A549 (cell line): ENCODE measurements around the gene NT5C2.

Experiments
- BHLHE40 ChIP-seq: IDR thresholded peaks from 2 replicates; pipeline ENCODE4 v1.6.1; 2012; ENCODE audit warnings: low read depth, low read length, inconsistent platforms
- CBX2 ChIP-seq: fragments of 200-600 bp; sonication (generic); IDR thresholded peaks from 2 replicates; pipeline ENCODE4 v1.6.1; 2016; ENCODE audit warnings: low read depth, mild to moderate bottlenecking, borderline replicate concordance
- CHD2 ChIP-seq: fragments of 150-350 bp; IDR thresholded peaks from 2 replicates; pipeline ENCODE4 v1.6.1; 2014; ENCODE audit warnings: low read length; ENCODE audit not compliant: partially characterized antibody
- CHD4 ChIP-seq: fragments of 200-600 bp; sonication (generic); IDR thresholded peaks from 2 replicates; pipeline ENCODE4 v1.6.1; 2016; ENCODE audit warnings: antibody characterized with exemption, mild to moderate bottlenecking, borderline replicate concordance
- EHMT2 ChIP-seq: fragments of 200-600 bp; sonication (generic); IDR thresholded peaks from 2 replicates; pipeline ENCODE4 v1.6.1; 2016; ENCODE audit warnings: antibody characterized with exemption, low read depth, mild to moderate bottlenecking, moderate library complexity
- EP300 ChIP-seq, 2 experiments: fragments of >200 bp; sonication (Bioruptor Twin); formaldehyde crosslinking; IDR thresholded peaks; 2 replicates in 1 of 2; 3 replicates in 1 of 2; pipeline ENCODE4 v1.6.1; 2016 to 2017
- HDAC2 ChIP-seq: fragments of 200-600 bp; sonication (generic); IDR thresholded peaks from 2 replicates; pipeline ENCODE4 v1.6.1; 2016
- MAFK ChIP-seq: fragments of 450-650 bp; IDR thresholded peaks from 2 replicates; pipeline ENCODE4 v1.6.1; 2014; ENCODE audit not compliant: partially characterized antibody
- POLR2A ChIP-seq: IDR thresholded peaks from 2 replicates; pipeline ENCODE4 v1.6.1; 2012; ENCODE audit warnings: mild to moderate bottlenecking, low read length
- RCOR1 ChIP-seq: fragments of 150-350 bp; IDR thresholded peaks from 2 replicates; pipeline ENCODE4 v1.6.1; 2014; ENCODE audit warnings: antibody characterized with exemption, low read length, low read depth
- RFX5 ChIP-seq: fragments of 450-650 bp; IDR thresholded peaks from 2 replicates; pipeline ENCODE4 v1.7.1; 2014; ENCODE audit warnings: antibody characterized with exemption, mild to moderate bottlenecking, moderate library complexity
- USF2 ChIP-seq: fragments of 450-650 bp; IDR thresholded peaks from 2 replicates; pipeline ENCODE4 v1.6.1; 2014; ENCODE audit warnings: antibody characterized with exemption
- ZC3H11A ChIP-seq: fragments of 450-650 bp; IDR thresholded peaks from 2 replicates; pipeline ENCODE4 v1.6.1; 2014; ENCODE audit warnings: antibody characterized with exemption, mild to moderate bottlenecking
- TF ChIP-seq, protein P1 (sequence below): fragments of >200 bp; sonication (Bioruptor Twin); formaldehyde crosslinking; IDR thresholded peaks from 3 replicates; pipeline ENCODE4 v1.5.1; 2016

- TF ChIP-seq, protein P1, sequence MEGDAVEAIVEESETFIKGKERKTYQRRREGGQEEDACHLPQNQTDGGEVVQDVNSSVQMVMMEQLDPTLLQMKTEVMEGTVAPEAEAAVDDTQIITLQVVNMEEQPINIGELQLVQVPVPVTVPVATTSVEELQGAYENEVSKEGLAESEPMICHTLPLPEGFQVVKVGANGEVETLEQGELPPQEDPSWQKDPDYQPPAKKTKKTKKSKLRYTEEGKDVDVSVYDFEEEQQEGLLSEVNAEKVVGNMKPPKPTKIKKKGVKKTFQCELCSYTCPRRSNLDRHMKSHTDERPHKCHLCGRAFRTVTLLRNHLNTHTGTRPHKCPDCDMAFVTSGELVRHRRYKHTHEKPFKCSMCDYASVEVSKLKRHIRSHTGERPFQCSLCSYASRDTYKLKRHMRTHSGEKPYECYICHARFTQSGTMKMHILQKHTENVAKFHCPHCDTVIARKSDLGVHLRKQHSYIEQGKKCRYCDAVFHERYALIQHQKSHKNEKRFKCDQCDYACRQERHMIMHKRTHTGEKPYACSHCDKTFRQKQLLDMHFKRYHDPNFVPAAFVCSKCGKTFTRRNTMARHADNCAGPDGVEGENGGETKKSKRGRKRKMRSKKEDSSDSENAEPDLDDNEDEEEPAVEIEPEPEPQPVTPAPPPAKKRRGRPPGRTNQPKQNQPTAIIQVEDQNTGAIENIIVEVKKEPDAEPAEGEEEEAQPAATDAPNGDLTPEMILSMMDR, result no peak
- no peak for TF ChIP-seq MAFK
- no peak for TF ChIP-seq POLR2A
- TF ChIP-seq CHD2, result no peak
- no peak for TF ChIP-seq EHMT2
- no peak for TF ChIP-seq CBX2
- TF ChIP-seq USF2, result no peak
- TF ChIP-seq RFX5, result no peak
- TF ChIP-seq EP300 (IDR thresholded peaks at IDR 0.05), result no peak
- no peak for TF ChIP-seq ZC3H11A
- no peak for TF ChIP-seq HDAC2
- TF ChIP-seq RCOR1, result no peak
- no peak for TF ChIP-seq BHLHE40
- no peak for TF ChIP-seq CHD4
Measured at GRCh38 chr10:103095005-103095404, 98.1 kb downstream of the NT5C2 start.
